GM19397 (cell line): ENCODE data around the gene ASB8.

Experiments used
- ATAC-seq: cut with Tn5 transposase; IDR thresholded peaks from one replicate; pipeline ENCODE4 v1.9.1; 2021; ENCODE audit warnings: mild to moderate bottlenecking, moderate library complexity; ENCODE audit not compliant: unreplicated experiment

Gene ASB8

GRCh38 chr12:48106681-48107613, 50.4 kb downstream of the ASB8 start:
- ATAC-seq, result no peak

GRCh38 chr12:48105867-48106680, 51.2 kb downstream of the ASB8 start, which contains the start of gene SENP1:
Gene SENP1, minus strand, starts transcription at chr12:48106079. Its CDS starts 4,607 bp downstream, at chr12:48101472.
- peak; percentile 81 for ATAC-seq

- peak; percentile 35 for ATAC-seq
Observed at GRCh38 chr12:48105321-48105866, 51.9 kb downstream of the ASB8 start.

- no peak for ATAC-seq
Observed at GRCh38 chr12:48104531-48104930, 52.8 kb downstream of the ASB8 start.
